Measurements from ENCODE around the gene CEACAM19. TPM values are rescaled to one million over a fixed set of nuclear protein-coding genes. Genes with fewer than 3 reads are reported as not detected.

Gene CEACAM19
- total and polyA plus RNA-seq, 2 of the 13 experiments (the other 11 are each of a cell fraction or from before 2014, with no cell fraction given), result 1.3 to 4.0 TPM

- peak; percentile 33; the same call in 1 of the 2 replicates for TF ChIP-seq PITX1 (CRISPR knock-in tag; IDR thresholded peaks at IDR 0.05)
- peak; percentile 49 for TF ChIP-seq HOXA3 (CRISPR knock-in tag; IDR thresholded peaks at IDR 0.05)
- TF ChIP-seq KAT8 (CRISPR knock-in tag; IDR thresholded peaks at IDR 0.05), result 0 out of 2 replicates have a peak, but pooled peaks have one; percentile 16
- TF ChIP-seq SALL1 (CRISPR knock-in tag; IDR thresholded peaks at IDR 0.05), result peak; percentile 50; the same call in 1 of the 2 replicates
- TF ChIP-seq ZC3H13 (CRISPR knock-in tag; IDR thresholded peaks at IDR 0.05), result no peak
- TF ChIP-seq POGZ (CRISPR knock-in tag; IDR thresholded peaks at IDR 0.05), result peak; percentile 26; the same call in 1 of the 2 replicates
- TF ChIP-seq SP5 (CRISPR knock-in tag; IDR thresholded peaks at IDR 0.05; ENCODE audit: borderline replicate concordance, low read depth), result peak; percentile 15; the same call in 1 of the 2 replicates
- peak; percentile 40; the same call in 1 of the 2 replicates for TF ChIP-seq ZMYM3 (CRISPR knock-in tag; IDR thresholded peaks at IDR 0.05)
- peak; percentile 12; the same call in 1 of the 2 replicates for TF ChIP-seq ZNF574 (CRISPR knock-in tag; IDR thresholded peaks at IDR 0.05)
- peak; percentile 69 for TF ChIP-seq ARID5B (CRISPR knock-in tag; IDR thresholded peaks at IDR 0.05)
- TF ChIP-seq ZNF772 (CRISPR knock-in tag; IDR thresholded peaks at IDR 0.05), result no peak
- TF ChIP-seq ZNF770 (CRISPR knock-in tag; IDR thresholded peaks at IDR 0.05), result peak; percentile 28; the same call in 1 of the 2 replicates
- TF ChIP-seq HNF4G (IDR thresholded peaks at IDR 0.05; ENCODE audit: borderline replicate concordance, low read depth, low read length), result peak; percentile 90
- TF ChIP-seq HNF4G (CRISPR knock-in tag; IDR thresholded peaks at IDR 0.05; ENCODE audit: borderline replicate concordance, low read depth), result peak; percentile 70; the same call in 1 of the 2 replicates
- TF ChIP-seq CEBPG (CRISPR knock-in tag; IDR thresholded peaks at IDR 0.05), result 0 out of 2 replicates have a peak, but pooled peaks have one; percentile 4
- TF ChIP-seq IKZF5 (CRISPR knock-in tag; IDR thresholded peaks at IDR 0.05), result 0 out of 2 replicates have a peak, but pooled peaks have one; percentile 15
- peak; percentile 53; the same call in 1 of the 2 replicates for TF ChIP-seq RARA (CRISPR knock-in tag; IDR thresholded peaks at IDR 0.05)
- 0 out of 2 replicates have a peak, but pooled peaks have one; percentile 10 for TF ChIP-seq ZNF124 (CRISPR knock-in tag; IDR thresholded peaks at IDR 0.05)
- 0 out of 2 replicates have a peak, but pooled peaks have one; percentile 30 for TF ChIP-seq ZSCAN31 (CRISPR knock-in tag; IDR thresholded peaks at IDR 0.05; ENCODE audit: low read depth)
These were observed 34.6 kb upstream of the CEACAM19 start (continued) for GRCh38 chr19:44636439-44637389.
